WERI-Rb-1 (cell line): ENCODE results near the gene AKR1C3.
"Not testable (repeated sequence)": the region's sequence is repeated elsewhere in the genome, so short reads cannot be mapped to it uniquely, and the experiment has no call there.

Source experiments
- DNase-seq: peaks from one replicate; pipeline ENCODE4 v3.0.0-alpha.2; 2020
- H3K27ac ChIP-seq: fragments of 250-450 bp; sonication (Bioruptor Pico); 2 replicates; pipeline ENCODE4 v1.5.1; 2020; ENCODE audit warnings: mild to moderate bottlenecking, moderate library complexity
- H3K27me3 ChIP-seq: fragments of 250-450 bp; sonication (Bioruptor Pico); 2 replicates; pipeline ENCODE4 v1.5.1; 2021; ENCODE audit warnings: mild to moderate bottlenecking, low read depth, moderate library complexity; ENCODE audit not compliant: insufficient read depth, severe bottlenecking
- H3K36me3 ChIP-seq: fragments of 250-450 bp; sonication (Bioruptor Pico); 2 replicates; pipeline ENCODE4 v1.5.1; 2020; ENCODE audit warnings: mild to moderate bottlenecking, moderate library complexity
- H3K4me3 ChIP-seq: 2 replicates; pipeline ENCODE4 v1.5.1; 2011; ENCODE audit warnings: low read depth, mild to moderate bottlenecking, control low read depth, low read length
- H3K9me3 ChIP-seq: fragments of 250-450 bp; sonication (Bioruptor Pico); 2 replicates; pipeline ENCODE4 v1.5.1; 2021; ENCODE audit warnings: mild to moderate bottlenecking, moderate library complexity; ENCODE audit not compliant: severe bottlenecking
- CTCF ChIP-seq: IDR thresholded peaks from 2 replicates; pipeline ENCODE4 v1.5.1; 2011; ENCODE audit warnings: low read depth, mild to moderate bottlenecking, control low read depth, inconsistent platforms, low read length

AKR1C3 gene

GRCh38 chr10:5092848-5093790 is 1.1 kb upstream of the AKR1C3 start:
- H3K9me3 ChIP-seq: no peaks in the 10 kb centered on the region
- no peaks in the 10 kb centered on the region for H3K36me3 ChIP-seq
- no peak for TF ChIP-seq CTCF
- DNase-seq: no peak
- no peak overlapping the region for H3K4me3 ChIP-seq
- H3K27me3 ChIP-seq: no peaks in the 10 kb centered on the region
- no peak overlapping the region for H3K27ac ChIP-seq

GRCh38 chr10:5095687-5096086 is 1.5 kb downstream of the AKR1C3 start:
- no peak overlapping the region for H3K4me3 ChIP-seq
- DNase-seq: no peak

GRCh38 chr10:5096108-5096507 is 1.9 kb downstream of the AKR1C3 start:
- H3K36me3 ChIP-seq: no peaks in the 10 kb centered on the region
- H3K27me3 ChIP-seq: no peaks in the 10 kb centered on the region
- H3K9me3 ChIP-seq: no peaks in the 10 kb centered on the region
- no peak overlapping the region for H3K4me3 ChIP-seq
- H3K27ac ChIP-seq: no peak overlapping the region
- no peak for DNase-seq
- no peak for TF ChIP-seq CTCF

More at GRCh38 chr10:5095687-5096086, 1.5 kb downstream of the AKR1C3 start:
- H3K27ac ChIP-seq: no peak overlapping the region
- H3K36me3 ChIP-seq: no peaks in the 10 kb centered on the region
- no peak for TF ChIP-seq CTCF
- no peaks in the 10 kb centered on the region for H3K9me3 ChIP-seq
- no peaks in the 10 kb centered on the region for H3K27me3 ChIP-seq

- not testable (repeated sequence) for H3K36me3 ChIP-seq, H3K27ac ChIP-seq, DNase-seq, H3K4me3 ChIP-seq, H3K27me3 ChIP-seq, H3K9me3 ChIP-seq
Measured at GRCh38 chr10:5102479-5102878, 8.3 kb downstream of the AKR1C3 start.

- H3K27me3 ChIP-seq: no peaks in the 10 kb centered on the region
- no peaks in the 10 kb centered on the region for H3K9me3 ChIP-seq
- no peaks in the 10 kb centered on the region for H3K36me3 ChIP-seq
- no peak for TF ChIP-seq CTCF
- no peak for DNase-seq
- no peak overlapping the region for H3K4me3 ChIP-seq
- H3K27ac ChIP-seq: no peak overlapping the region
Measured at GRCh38 chr10:5103481-5103880, 9.3 kb downstream of the AKR1C3 start.

GRCh38 chr10:5105626-5106025 is 11.4 kb downstream of the AKR1C3 start:
- DNase-seq: no peak
- no peaks in the 10 kb centered on the region for H3K36me3 ChIP-seq
- no peaks in the 10 kb centered on the region for H3K27me3 ChIP-seq
- no peak overlapping the region for H3K4me3 ChIP-seq
- H3K27ac ChIP-seq: no peak overlapping the region
- H3K9me3 ChIP-seq: no peaks in the 10 kb centered on the region
- TF ChIP-seq CTCF: no peak
